Endothelial cell of umbilical vein (primary cell): Measurements from ENCODE around the gene CACNA1S. TPM values are rescaled to one million over a fixed set of nuclear protein-coding genes. Genes with fewer than 3 reads are reported as not detected.

Experiments
- BruUV-seq: library from RNA; stranded (reverse); fragments of 400-500 nt; replicated peaks from 2 replicates; lab custom pipeline; 2021; lab: Mats Ljungman, UMichigan
- CTCF ChIA-PET: fragments of 300-600, 350-600 bp; sonication (Branson Sonifier 250); formaldehyde crosslinking; loops from one replicate; lab custom pipeline; 2021; ENCODE audit warnings: antibody characterized with exemption, inconsistent platforms; lab: Charles Lee
- POLR2A ChIA-PET: fragments of 300-600, 350-600 bp; sonication (Branson Sonifier 250); formaldehyde crosslinking; loops from one replicate; lab custom pipeline; 2021; ENCODE audit warnings: antibody characterized with exemption, inconsistent platforms; lab: Charles Lee
- DNase-seq: peaks from one replicate; pipeline ENCODE4 v3.0.0-alpha.2; 2011; ENCODE audit warnings: low read depth, low spot score
- FAIRE-seq: peaks from 2 replicates; lab custom pipeline; 2011; peaks lifted over from hg19 to GRCh38; lab: Jason Lieb, UNC
- H2AFZ ChIP-seq: 2 replicates; pipeline ENCODE4 v1.6.0; 2012; ENCODE audit warnings: low read depth, low read length, control low read depth, inconsistent platforms
- H3K27ac ChIP-seq: 2 replicates; pipeline ENCODE4 v1.5.1; 2011; ENCODE audit warnings: low read depth, mild to moderate bottlenecking, control low read depth, low read length, moderate library complexity; ENCODE audit not compliant: insufficient read depth
- H3K27me3 ChIP-seq, 2 experiments: 2 replicates each; pipeline versions ENCODE4 v1.6.0 to v1.6.1; 2011; ENCODE audit warnings: low read length in 2 of 2, mixed read lengths in 1 of 2; ENCODE audit not compliant: control insufficient read depth in 2 of 2, insufficient read depth in 2 of 2
- H3K36me3 ChIP-seq, 2 experiments: 2 replicates in 1 of 2; 3 replicates in 1 of 2; pipeline ENCODE4 v1.5.1; 2011; ENCODE audit warnings: low read length in 2 of 2, mild to moderate bottlenecking in 1 of 2, moderate library complexity in 1 of 2; ENCODE audit not compliant: control insufficient read depth in 2 of 2, insufficient read depth in 2 of 2; ENCODE audit errors: extremely low read depth in 1 of 2
- H3K4me1 ChIP-seq: 3 replicates; pipeline ENCODE4 v1.5.1; 2011; ENCODE audit warnings: mild to moderate bottlenecking, low read length; ENCODE audit not compliant: control insufficient read depth, insufficient read depth; ENCODE audit errors: extremely low read depth
- H3K4me2 ChIP-seq: 2 replicates; pipeline ENCODE4 v1.6.1; 2011; ENCODE audit warnings: low read length, control low read depth, mixed read lengths; ENCODE audit not compliant: insufficient read depth
- H3K4me3 ChIP-seq, 3 experiments: fragments of 200-600 bp in 1 of 3; sonication (generic), shearing (Covaris generic) in 1 of 3; replicated peaks in 1 of 3; 2 replicates each; pipeline ENCODE4 v1.5.1; 2011 to 2016; ENCODE audit warnings: control low read depth in 3 of 3, low read length in 3 of 3, mild to moderate bottlenecking in 2 of 3, inconsistent platforms in 1 of 3, low read depth in 1 of 3, moderate library complexity in 1 of 3; ENCODE audit not compliant: insufficient read depth in 1 of 3
- H3K79me2 ChIP-seq: 2 replicates; pipeline ENCODE4 v1.6.0; 2012; ENCODE audit warnings: low read length, inconsistent platforms; ENCODE audit not compliant: control insufficient read depth, insufficient read depth
- H3K9ac ChIP-seq: replicated peaks from 2 replicates; pipeline ENCODE3; 2011; ENCODE audit warnings: low read length, control low read depth; ENCODE audit not compliant: insufficient read depth; ENCODE audit errors: extremely low read depth
- H3K9me1 ChIP-seq: replicated peaks from 3 replicates; pipeline ENCODE4 v1.6.0; 2011; ENCODE audit warnings: mild to moderate bottlenecking, low read length; ENCODE audit not compliant: control insufficient read depth, insufficient read depth; ENCODE audit errors: extremely low read depth
- H3K9me3 ChIP-seq: replicated peaks from 2 replicates; pipeline ENCODE4 v1.5.1; 2012; ENCODE audit warnings: low read length, inconsistent platforms; ENCODE audit not compliant: control insufficient read depth, insufficient read depth
- H4K20me1 ChIP-seq: replicated peaks from 2 replicates; pipeline ENCODE3; 2011; ENCODE audit warnings: mild to moderate bottlenecking, low read length; ENCODE audit not compliant: control insufficient read depth, insufficient read depth; ENCODE audit errors: extremely low read depth
- EZH2 ChIP-seq: IDR thresholded peaks from 2 replicates; pipeline ENCODE4 v1.6.1; 2012; ENCODE audit warnings: borderline replicate concordance, low read depth, mild to moderate bottlenecking, moderate library complexity, low read length, inconsistent platforms; ENCODE audit not compliant: severe bottlenecking
- FOS ChIP-seq: IDR thresholded peaks from 2 replicates; pipeline ENCODE4 v1.6.1; 2011; ENCODE audit warnings: mild to moderate bottlenecking, low read length, moderate library complexity, borderline replicate concordance; ENCODE audit not compliant: insufficient read depth
- GATA2 ChIP-seq: IDR thresholded peaks from 2 replicates; pipeline ENCODE4 v1.7.0; 2011; ENCODE audit warnings: low read depth, mild to moderate bottlenecking, moderate library complexity, mixed read lengths, low read length; ENCODE audit not compliant: insufficient read length, insufficient read depth
- JUN ChIP-seq: IDR thresholded peaks from 2 replicates; pipeline ENCODE4 v1.6.1; 2011; ENCODE audit warnings: borderline replicate concordance, low read depth; ENCODE audit not compliant: insufficient read length, insufficient read depth
- MYC ChIP-seq: IDR thresholded peaks from one replicate; pipeline ENCODE4 v1.6.1; 2011; ENCODE audit warnings: mild to moderate bottlenecking, low read depth, low read length
- POLR2A ChIP-seq: IDR thresholded peaks from 2 replicates; pipeline ENCODE4 v1.6.1; 2012; ENCODE audit warnings: low read depth, mild to moderate bottlenecking, control low read depth, low read length
- POLR2AphosphoS5 ChIP-seq: IDR thresholded peaks from 2 replicates; pipeline ENCODE4 v1.6.1; 2012; ENCODE audit warnings: low read depth, mild to moderate bottlenecking, control low read depth, low read length, moderate library complexity; ENCODE audit not compliant: insufficient read depth
- dilution Hi-C: fragments of 300-500 bp; cut with MboI; formaldehyde crosslinking; loops from one replicate; pipeline ENCODE4 v1.15.0; 2019; ENCODE audit warnings: low sequenced_read_pairs; ENCODE audit not compliant: extremely low pct_ligation_motif_present
- intact Hi-C: fragments of 100-400 bp; cut with micrococcal nuclease; formaldehyde crosslinking; loops from one replicate; pipeline ENCODE4 v1.10.0; 2022
- polyA plus RNA-seq, 4 experiments: library from polyadenylated mRNA; depleted of rRNA in 3 of 4; stranded (reverse) in 3 of 4; unstranded in 1 of 4; fragments of >200 nt; gene quantifications; 2 replicates each; pipeline versions ENCODE4 v1.2.1 to v1.2.3, GENCODE V29; 2011 to 2012; ENCODE audit warnings: missing spikeins in 1 of 4
- total RNA-seq: library from RNA; stranded (reverse); gene quantifications from 2 replicates; pipeline ENCODE4 v1.2.3, GENCODE V29; 2021
- TF ChIP-seq, protein P1 (sequence below), 2 donors: IDR thresholded peaks; 1 replicate in 1 of 2; 2 replicates in 1 of 2; pipeline ENCODE4 v1.5.1; 2011; ENCODE audit warnings: low read length in 2 of 2, mild to moderate bottlenecking in 2 of 2, moderate library complexity in 2 of 2, control low read depth in 1 of 2, inconsistent platforms in 1 of 2, low read depth in 1 of 2; ENCODE audit not compliant: insufficient read depth in 1 of 2; ENCODE audit errors: extremely low read depth in 1 of 2
- TF ChIP-seq, protein P2 (sequence below): IDR thresholded peaks from 2 replicates; pipeline ENCODE4 v1.6.1; 2011; ENCODE audit not compliant: insufficient read depth, insufficient read length

Gene CACNA1S
- total and polyA plus RNA-seq, 2 donors (not counting 3 experiments of a cell fraction or from before 2014, with no cell fraction given): not detected

DNA sequence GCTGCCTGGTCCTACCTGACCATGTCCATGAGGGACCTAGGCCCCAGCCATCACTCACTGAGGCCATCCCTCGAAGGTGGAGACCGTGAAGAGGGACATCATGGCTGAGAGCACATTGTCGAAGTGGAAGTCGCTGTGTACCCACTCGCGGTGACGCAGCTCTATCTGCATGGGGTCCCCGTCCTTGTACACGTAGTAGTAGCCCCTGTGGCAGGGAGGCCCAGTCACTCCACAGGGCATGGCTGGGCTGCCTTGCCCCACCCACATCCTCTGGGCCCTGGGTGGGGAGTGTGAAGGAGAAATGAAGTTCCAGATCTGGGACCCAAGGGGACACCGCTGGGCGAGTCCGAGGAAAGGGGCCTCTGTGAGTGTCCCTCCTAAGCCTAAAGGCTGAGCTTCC is 50.3 kb downstream of the CACNA1S start:
- TF ChIP-seq, protein P1, sequence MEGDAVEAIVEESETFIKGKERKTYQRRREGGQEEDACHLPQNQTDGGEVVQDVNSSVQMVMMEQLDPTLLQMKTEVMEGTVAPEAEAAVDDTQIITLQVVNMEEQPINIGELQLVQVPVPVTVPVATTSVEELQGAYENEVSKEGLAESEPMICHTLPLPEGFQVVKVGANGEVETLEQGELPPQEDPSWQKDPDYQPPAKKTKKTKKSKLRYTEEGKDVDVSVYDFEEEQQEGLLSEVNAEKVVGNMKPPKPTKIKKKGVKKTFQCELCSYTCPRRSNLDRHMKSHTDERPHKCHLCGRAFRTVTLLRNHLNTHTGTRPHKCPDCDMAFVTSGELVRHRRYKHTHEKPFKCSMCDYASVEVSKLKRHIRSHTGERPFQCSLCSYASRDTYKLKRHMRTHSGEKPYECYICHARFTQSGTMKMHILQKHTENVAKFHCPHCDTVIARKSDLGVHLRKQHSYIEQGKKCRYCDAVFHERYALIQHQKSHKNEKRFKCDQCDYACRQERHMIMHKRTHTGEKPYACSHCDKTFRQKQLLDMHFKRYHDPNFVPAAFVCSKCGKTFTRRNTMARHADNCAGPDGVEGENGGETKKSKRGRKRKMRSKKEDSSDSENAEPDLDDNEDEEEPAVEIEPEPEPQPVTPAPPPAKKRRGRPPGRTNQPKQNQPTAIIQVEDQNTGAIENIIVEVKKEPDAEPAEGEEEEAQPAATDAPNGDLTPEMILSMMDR (IDR thresholded peaks at IDR 0.05; ENCODE audit: extremely low read depth in 1 of 2, insufficient read depth in 1 of 2, low read depth in 1 of 2, low read length in 2 of 2): no peak
- TF ChIP-seq, protein P2, sequence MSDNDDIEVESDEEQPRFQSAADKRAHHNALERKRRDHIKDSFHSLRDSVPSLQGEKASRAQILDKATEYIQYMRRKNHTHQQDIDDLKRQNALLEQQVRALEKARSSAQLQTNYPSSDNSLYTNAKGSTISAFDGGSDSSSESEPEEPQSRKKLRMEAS: no peak
- TF ChIP-seq GATA2: no peak
- TF ChIP-seq POLR2A: no peak
- no peak for TF ChIP-seq JUN
- no peak for TF ChIP-seq EZH2
- TF ChIP-seq POLR2AphosphoS5: no peak
- no peak for TF ChIP-seq MYC
- TF ChIP-seq FOS: no peak
- Histone ChIP-seq H3K9ac (no peak overlapping the region), H3K27ac (no peak overlapping the region), H3K36me3 (no peaks in the 10 kb centered on the region), H3K4me1 (no peaks in the 10 kb centered on the region), H3K9me3 (no peaks in the 10 kb centered on the region), H3K4me3 (no peak overlapping the region), H3K27me3 (peaks cover 0 to 10% of the 10 kb centered on the region in 2 experiments), H3K79me2 (no peaks in the 10 kb centered on the region), H4K20me1 (no peaks in the 10 kb centered on the region), H2AFZ (no peak overlapping the region), H3K9me1 (no peaks in the 10 kb centered on the region), H3K4me2 (no peak overlapping the region)
- no TSS peak for BruUV-seq
- intact Hi-C loops (no loop called here), dilution Hi-C loops (no loop called here)
- CTCF ChIA-PET: no interaction called here
- POLR2A ChIA-PET: no interaction called here
- FAIRE-seq (no peak), DNase-seq (no peak)
